ENCODE data around the gene SPAG16. TPM values are rescaled to one million over a fixed set of nuclear protein-coding genes. Genes with fewer than 3 reads are reported as not detected.

The SPAG16 gene
- total RNA-seq, 1 experiment from 2014 or later, result 16.0 TPM

GRCh38 chr2:214264171-214264570 is 979.9 kb downstream of the SPAG16 start:
- no peaks in the 10 kb centered on the region for H3K36me3 Mint-ChIP-seq
- H3K4me3 Mint-ChIP-seq, result no peak overlapping the region
- H3K27me3 Mint-ChIP-seq (ENCODE audit: low read depth), result no peaks in the 10 kb centered on the region
- TF ChIP-seq GABPB1 (CRISPR knock-in tag; IDR thresholded peaks at IDR 0.05) (no peak), NFYB (CRISPR knock-in tag; conservative IDR thresholded peaks at IDR 0.05; ENCODE audit: low read depth) (no peak), SMAD3 (CRISPR knock-in tag; IDR thresholded peaks at IDR 0.05; ENCODE audit: borderline replicate concordance) (no peak), ZNF423 (CRISPR knock-in tag; IDR thresholded peaks at IDR 0.05) (no peak), ATF1 (CRISPR knock-in tag; IDR thresholded peaks at IDR 0.05) (no peak)
- TF ChIP-seq, protein P1, sequence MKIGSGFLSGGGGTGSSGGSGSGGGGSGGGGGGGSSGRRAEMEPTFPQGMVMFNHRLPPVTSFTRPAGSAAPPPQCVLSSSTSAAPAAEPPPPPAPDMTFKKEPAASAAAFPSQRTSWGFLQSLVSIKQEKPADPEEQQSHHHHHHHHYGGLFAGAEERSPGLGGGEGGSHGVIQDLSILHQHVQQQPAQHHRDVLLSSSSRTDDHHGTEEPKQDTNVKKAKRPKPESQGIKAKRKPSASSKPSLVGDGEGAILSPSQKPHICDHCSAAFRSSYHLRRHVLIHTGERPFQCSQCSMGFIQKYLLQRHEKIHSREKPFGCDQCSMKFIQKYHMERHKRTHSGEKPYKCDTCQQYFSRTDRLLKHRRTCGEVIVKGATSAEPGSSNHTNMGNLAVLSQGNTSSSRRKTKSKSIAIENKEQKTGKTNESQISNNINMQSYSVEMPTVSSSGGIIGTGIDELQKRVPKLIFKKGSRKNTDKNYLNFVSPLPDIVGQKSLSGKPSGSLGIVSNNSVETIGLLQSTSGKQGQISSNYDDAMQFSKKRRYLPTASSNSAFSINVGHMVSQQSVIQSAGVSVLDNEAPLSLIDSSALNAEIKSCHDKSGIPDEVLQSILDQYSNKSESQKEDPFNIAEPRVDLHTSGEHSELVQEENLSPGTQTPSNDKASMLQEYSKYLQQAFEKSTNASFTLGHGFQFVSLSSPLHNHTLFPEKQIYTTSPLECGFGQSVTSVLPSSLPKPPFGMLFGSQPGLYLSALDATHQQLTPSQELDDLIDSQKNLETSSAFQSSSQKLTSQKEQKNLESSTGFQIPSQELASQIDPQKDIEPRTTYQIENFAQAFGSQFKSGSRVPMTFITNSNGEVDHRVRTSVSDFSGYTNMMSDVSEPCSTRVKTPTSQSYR (CRISPR knock-in tag; IDR thresholded peaks at IDR 0.05), result no peak
- TF ChIP-seq, protein P2, sequence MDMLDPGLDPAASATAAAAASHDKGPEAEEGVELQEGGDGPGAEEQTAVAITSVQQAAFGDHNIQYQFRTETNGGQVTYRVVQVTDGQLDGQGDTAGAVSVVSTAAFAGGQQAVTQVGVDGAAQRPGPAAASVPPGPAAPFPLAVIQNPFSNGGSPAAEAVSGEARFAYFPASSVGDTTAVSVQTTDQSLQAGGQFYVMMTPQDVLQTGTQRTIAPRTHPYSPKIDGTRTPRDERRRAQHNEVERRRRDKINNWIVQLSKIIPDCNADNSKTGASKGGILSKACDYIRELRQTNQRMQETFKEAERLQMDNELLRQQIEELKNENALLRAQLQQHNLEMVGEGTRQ (CRISPR knock-in tag; IDR thresholded peaks at IDR 0.05), result no peak
- ChIA-PET CTCF (interaction anchor here (1.1 kb wide), 1 partner anchor 185 kb away, joined by 3 read pairs; no protein-coding TSS in a partner anchor), POLR2A (no interaction called here)
- no peak for ATAC-seq
- no peak overlapping the region for H3K27ac Mint-ChIP-seq
- DNase-seq (ENCODE audit: low spot score), result no peak
- peaks cover 11% of the 10 kb centered on the region for H3K4me1 Mint-ChIP-seq
- no peaks in the 10 kb centered on the region for H3K9me3 Mint-ChIP-seq

- no peaks in the 10 kb centered on the region for H3K36me3 Mint-ChIP-seq
Measured at GRCh38 chr2:214265991-214266489, 981.8 kb downstream of the SPAG16 start.

More at GRCh38 chr2:214265991-214266489, 981.8 kb downstream of the SPAG16 start:
- DNase-seq (ENCODE audit: low spot score) (no peak), ATAC-seq (no peak)
- Mint-ChIP-seq H3K9me3 (no peaks in the 10 kb centered on the region), H3K4me1 (peaks cover 3% of the 10 kb centered on the region), H3K27ac (no peak overlapping the region), H3K27me3 (ENCODE audit: low read depth) (no peaks in the 10 kb centered on the region), H3K4me3 (no peak overlapping the region)
- ChIA-PET POLR2A (no interaction called here), CTCF (no interaction called here)
- TF ChIP-seq, protein P3, sequence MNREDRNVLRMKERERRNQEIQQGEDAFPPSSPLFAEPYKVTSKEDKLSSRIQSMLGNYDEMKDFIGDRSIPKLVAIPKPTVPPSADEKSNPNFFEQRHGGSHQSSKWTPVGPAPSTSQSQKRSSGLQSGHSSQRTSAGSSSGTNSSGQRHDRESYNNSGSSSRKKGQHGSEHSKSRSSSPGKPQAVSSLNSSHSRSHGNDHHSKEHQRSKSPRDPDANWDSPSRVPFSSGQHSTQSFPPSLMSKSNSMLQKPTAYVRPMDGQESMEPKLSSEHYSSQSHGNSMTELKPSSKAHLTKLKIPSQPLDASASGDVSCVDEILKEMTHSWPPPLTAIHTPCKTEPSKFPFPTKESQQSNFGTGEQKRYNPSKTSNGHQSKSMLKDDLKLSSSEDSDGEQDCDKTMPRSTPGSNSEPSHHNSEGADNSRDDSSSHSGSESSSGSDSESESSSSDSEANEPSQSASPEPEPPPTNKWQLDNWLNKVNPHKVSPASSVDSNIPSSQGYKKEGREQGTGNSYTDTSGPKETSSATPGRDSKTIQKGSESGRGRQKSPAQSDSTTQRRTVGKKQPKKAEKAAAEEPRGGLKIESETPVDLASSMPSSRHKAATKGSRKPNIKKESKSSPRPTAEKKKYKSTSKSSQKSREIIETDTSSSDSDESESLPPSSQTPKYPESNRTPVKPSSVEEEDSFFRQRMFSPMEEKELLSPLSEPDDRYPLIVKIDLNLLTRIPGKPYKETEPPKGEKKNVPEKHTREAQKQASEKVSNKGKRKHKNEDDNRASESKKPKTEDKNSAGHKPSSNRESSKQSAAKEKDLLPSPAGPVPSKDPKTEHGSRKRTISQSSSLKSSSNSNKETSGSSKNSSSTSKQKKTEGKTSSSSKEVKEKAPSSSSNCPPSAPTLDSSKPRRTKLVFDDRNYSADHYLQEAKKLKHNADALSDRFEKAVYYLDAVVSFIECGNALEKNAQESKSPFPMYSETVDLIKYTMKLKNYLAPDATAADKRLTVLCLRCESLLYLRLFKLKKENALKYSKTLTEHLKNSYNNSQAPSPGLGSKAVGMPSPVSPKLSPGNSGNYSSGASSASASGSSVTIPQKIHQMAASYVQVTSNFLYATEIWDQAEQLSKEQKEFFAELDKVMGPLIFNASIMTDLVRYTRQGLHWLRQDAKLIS (CRISPR knock-in tag; IDR thresholded peaks at IDR 0.05; ENCODE audit: borderline replicate concordance), result no peak
- TF ChIP-seq, protein P4, sequence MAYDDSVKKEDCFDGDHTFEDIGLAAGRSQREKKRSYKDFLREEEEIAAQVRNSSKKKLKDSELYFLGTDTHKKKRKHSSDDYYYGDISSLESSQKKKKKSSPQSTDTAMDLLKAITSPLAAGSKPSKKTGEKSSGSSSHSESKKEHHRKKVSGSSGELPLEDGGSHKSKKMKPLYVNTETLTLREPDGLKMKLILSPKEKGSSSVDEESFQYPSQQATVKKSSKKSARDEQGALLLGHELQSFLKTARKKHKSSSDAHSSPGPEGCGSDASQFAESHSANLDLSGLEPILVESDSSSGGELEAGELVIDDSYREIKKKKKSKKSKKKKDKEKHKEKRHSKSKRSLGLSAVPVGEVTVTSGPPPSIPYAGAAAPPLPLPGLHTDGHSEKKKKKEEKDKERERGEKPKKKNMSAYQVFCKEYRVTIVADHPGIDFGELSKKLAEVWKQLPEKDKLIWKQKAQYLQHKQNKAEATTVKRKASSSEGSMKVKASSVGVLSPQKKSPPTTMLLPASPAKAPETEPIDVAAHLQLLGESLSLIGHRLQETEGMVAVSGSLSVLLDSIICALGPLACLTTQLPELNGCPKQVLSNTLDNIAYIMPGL (CRISPR knock-in tag; IDR thresholded peaks at IDR 0.05), result no peak
- TF ChIP-seq ZNF532 (CRISPR knock-in tag; IDR thresholded peaks at IDR 0.05; ENCODE audit: borderline replicate concordance) (no peak), NFYB (CRISPR knock-in tag; conservative IDR thresholded peaks at IDR 0.05; ENCODE audit: low read depth) (no peak), GTF2I (CRISPR knock-in tag; conservative IDR thresholded peaks at IDR 0.05) (no peak), CREB1 (CRISPR knock-in tag; IDR thresholded peaks at IDR 0.05) (no peak), NR1H2 (CRISPR knock-in tag; IDR thresholded peaks at IDR 0.05) (no peak), FOXP1 (CRISPR knock-in tag; IDR thresholded peaks at IDR 0.05; ENCODE audit: borderline replicate concordance) (no peak), ZBTB43 (CRISPR knock-in tag; IDR thresholded peaks at IDR 0.05) (no peak), OVOL2 (CRISPR knock-in tag; IDR thresholded peaks at IDR 0.05; ENCODE audit: borderline replicate concordance) (no peak), IRF2 (CRISPR knock-in tag; IDR thresholded peaks at IDR 0.05; ENCODE audit: borderline replicate concordance, low read depth) (no peak), ZBTB21 (CRISPR knock-in tag; IDR thresholded peaks at IDR 0.05; ENCODE audit: borderline replicate concordance) (no peak)
